Measurements from ENCODE around the gene GOLGA5.
"Not testable (repeated sequence)": the region's sequence is repeated elsewhere in the genome, so short reads cannot be mapped to it uniquely, and the experiment has no call there.

Gene GOLGA5

DNA sequence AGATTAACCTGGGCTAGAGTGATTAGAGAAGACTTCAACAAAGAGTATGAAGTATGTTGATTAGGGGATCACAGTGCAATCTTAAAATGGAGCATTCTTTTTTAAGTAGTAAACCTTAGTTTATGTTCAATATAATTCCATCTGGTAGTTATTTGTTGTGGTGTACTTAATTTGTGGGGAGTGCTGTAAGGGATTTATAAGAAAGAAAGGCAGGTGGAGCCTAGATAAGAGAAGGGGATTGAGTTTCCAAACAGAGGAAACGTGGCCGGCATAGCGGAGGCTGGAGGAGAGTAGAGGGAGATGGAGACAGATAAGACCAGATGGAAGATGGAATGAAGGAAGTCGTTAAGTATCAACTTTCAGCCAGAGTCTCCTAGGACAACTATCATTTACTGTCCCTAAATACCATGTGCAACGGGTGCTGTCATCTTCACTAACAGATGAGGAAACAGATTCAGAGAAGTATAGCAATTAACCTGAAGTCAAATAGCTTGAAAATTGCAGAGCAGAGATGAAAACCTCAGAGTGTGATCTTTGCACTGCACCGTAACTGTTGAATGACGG, 38.1 kb downstream of the GOLGA5 start:
- DNase-seq, result peak; percentile 12

DNA sequence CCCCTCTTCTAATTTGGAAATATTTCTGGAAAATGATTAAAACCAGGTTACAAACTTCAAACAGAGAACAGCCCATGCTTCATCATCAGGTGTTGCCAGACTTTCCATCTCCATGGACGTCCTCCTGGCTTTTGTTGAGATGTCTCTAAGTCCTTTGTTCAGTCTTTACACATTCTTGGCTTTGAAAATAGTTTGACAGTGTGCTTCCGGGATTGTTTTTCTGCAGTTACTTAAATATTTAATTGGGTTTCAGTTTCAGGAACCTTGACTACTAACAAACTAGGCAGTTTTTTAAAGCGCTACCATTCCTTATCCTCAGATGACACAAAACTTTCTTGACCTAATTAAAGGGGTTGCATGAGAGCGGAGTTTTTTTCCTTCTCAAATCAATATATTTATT, 47.8 kb downstream of the GOLGA5 start:
- no peak for DNase-seq

DNA sequence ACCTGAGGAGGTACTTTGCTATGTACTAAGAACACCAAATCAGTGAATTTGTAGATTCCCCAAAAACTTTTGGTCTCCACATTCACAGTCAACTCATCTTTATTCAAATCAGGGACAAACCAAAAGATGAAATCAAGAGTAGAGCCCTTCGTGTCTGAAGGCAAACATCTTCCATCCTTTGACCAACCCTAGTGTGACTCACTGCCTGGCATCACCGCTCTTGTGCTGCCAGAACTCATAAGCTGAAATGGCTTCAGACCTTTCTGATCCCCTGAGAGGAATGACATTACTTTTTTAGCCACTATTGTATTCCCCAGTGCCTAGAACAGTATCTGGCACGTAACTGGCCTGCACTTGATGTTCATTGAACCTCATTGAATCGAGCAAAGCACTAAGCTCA, 50.1 kb downstream of the GOLGA5 start:
- no peak for DNase-seq

DNA sequence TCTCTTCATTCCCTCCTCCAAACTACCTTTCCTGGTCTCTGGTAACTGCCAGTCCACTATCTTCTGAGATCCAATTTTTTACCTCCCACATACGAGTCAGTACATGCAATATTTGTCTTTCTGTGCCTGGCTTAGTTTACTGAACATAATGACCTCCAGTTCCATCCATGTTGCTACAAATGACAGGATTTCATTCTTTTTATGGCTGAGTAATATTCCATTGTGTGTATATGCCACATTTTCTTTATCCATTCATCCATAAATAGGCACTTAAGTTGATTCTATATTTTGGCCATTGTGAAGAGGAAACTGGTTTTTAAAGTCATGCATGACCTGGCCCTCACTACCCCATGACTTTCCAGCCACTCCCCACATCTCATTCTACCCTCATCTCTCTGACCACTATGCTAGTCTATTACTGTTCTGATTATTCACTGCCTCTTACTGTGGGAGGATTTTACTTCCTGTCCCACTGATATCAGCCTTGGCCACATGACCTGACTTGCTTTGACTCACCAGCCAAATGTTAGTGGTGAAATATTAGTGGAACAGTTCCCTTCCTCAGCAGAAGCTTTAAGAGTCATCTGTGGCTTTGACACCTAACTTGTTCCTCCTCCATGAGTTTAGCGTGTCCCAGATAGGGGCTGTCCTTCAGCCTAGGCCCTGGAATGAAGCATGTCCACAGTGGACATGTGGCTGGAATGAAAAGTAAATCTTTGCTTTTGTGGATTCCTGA, 52.2 kb downstream of the GOLGA5 start:
- DNase-seq, result peak; percentile 13

DNA sequence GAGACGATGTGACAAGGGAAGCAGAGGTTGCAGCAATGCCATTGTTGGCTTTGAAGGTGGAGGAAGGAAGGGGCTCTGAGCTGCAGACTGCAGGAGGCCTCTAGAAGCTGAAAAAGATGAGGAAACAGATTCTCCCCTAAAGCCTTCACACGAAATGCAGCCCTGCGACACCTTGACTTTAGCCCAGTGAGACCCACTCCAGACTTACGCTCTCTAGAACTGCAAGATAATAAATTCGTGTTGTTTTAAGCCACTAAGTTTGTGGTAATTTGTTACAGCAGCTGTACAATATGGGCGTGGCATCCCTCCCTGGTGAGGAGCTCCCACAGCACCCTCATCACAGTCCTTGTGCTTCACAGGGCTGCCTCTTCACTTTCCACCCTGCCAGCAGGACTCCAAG, 53.2 kb downstream of the GOLGA5 start:
- no peak for DNase-seq

DNA sequence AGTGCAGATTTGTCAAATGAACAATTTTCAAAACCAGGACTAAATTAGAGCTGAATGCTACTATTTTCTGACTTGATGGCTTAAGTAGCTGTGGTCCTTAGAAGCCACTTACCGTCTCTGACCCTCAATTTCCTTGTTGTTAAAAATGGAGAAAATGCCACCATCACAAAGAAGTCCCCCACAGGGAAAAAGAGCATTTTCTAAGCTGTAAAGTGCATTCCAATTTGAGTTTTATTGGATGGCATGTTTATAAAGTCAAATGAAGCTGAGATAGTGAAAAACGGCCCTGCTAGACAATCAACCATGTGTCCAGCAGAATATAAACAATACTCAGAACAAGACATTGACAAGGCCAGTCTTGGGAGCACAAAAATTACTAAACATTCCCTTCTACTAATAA, 53.6 kb downstream of the GOLGA5 start:
- no peak for DNase-seq

DNA sequence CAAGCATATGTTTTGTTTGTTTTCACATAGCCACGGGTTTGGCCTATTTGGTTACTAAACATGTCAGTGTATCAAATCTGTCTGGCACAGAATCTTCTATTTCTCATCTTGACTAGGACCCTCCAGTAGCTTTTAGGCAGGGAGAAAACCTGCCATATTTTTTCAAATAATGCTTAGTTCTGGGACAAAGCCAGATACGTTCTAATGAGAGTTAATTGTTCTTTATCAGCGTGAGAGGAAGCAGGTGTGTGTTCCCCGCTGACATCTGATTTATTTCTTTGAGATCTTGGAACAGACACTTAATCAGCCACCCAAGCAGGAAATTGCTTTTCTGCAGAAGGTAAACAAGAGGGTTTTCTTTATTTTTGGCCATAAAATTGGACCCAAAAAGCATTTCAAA, 54.8 kb downstream of the GOLGA5 start:
- no peak for DNase-seq

DNA sequence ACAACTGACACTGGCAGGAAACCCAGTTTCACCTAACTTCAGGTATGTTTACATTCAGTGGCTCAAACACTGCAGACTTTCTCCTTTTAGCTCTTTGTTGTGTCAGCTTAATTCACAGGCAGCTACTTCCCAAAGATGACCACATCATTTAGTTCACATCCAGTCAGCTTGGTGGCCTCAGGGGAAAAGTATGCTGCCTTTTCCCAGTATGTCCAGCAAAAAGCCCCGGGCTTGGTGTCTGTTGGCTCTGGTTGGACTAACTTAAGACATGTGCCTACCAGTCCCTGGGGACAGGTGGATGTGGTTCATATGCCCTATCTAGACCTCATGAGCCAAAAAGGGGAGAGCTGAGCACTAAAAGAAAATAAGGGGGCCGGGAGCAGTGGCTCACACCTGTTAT, 56.4 kb downstream of the GOLGA5 start:
- no peak for DNase-seq

DNA sequence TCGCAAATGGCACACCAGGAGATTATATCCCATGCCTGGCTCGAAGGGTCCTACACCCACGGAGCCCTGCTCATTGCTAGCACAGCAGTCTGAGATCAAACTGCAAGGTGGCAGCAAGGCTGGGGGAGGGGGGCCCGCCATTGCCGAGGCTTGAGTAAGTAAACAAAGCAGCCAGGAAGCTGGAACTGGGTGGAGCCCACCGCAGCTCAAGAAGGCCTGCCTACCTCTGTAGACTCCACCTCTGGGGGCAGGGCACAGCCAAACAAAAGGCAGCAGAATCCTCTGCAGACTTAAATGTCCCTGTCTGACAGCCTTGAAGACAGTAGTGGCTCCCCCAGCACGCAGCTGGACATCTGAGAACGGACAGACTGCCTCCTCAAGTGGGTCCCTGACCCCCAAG, 59.0 kb downstream of the GOLGA5 start:
- DNase-seq, result not testable (repeated sequence)

DNA sequence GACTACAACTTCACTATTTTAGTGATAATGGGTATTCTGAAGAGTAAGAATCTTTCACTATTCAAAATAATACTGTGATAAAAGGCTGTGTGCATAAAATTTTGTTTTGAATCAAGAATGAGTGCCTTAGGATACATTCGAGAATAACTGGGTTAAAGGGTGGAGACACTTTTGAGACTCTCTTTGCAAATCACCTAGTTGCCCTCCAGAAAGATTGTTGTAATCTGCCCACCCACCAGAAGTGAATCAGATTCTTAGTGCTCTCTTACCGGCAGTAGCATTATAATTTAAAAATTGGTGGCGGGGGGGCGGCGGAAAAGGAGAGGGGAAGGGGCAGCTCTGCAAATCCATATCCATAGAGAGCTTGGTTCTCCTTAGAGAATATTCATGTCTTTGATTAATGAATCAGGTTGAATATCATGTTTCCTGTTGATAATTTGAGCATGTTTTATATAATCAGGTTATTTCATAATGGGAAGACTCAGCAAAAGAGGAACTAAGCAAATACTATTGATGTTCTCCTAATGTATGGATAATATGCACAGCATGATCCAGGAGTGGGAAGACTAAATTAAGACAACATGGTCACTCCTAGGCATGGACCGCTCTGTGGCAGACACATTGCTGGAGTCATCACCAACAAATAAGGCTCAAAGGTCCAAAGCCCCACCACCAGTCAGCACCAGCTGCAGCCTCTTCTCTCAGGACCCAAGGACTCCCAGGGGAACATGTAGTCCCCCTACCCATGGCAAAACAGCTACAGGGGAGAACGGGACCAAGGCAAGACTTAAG, 66.1 kb downstream of the GOLGA5 start:
- DNase-seq, result no peak

DNA sequence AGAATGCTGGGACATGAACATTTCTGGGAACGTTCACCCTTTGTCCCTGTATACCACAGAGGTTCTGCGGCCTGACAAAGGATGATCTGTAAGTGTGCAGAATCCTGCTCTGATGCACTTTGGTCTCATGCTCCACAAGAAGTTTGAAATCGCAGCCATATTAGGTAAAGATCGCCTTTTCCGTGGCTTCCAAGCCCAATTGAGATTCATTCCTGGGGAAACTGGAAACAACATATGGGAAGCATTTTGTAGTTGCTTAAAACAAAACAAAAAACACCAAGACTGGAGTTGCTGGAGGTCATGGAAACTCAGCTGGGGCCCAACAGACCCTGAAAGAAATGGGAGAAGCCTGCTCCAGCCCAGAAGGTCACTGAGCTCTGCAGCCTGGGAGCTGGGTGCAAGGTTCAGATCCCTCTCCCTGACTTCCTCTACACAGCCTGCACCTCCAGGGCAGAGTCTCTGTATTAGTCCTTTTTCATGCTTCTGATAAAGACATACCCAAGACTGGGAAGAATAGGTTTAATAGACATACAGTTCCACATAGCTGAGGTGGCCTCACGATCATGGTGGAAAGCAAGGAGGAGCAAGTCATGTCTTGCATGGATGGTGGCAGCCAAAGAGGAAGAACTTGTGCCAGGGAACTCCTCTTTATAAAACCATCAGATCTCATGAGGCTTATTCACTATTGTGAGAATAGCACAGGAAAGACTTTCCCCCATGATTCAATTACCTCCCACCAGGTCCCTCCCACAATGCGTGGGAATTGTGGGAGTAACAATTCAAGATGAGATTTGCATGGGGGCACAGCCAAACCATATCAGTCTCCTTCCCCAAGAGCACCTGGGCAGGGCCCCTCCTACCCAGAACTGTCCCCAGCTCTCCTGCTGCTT, 68.0 kb downstream of the GOLGA5 start:
- no peak for DNase-seq

DNA sequence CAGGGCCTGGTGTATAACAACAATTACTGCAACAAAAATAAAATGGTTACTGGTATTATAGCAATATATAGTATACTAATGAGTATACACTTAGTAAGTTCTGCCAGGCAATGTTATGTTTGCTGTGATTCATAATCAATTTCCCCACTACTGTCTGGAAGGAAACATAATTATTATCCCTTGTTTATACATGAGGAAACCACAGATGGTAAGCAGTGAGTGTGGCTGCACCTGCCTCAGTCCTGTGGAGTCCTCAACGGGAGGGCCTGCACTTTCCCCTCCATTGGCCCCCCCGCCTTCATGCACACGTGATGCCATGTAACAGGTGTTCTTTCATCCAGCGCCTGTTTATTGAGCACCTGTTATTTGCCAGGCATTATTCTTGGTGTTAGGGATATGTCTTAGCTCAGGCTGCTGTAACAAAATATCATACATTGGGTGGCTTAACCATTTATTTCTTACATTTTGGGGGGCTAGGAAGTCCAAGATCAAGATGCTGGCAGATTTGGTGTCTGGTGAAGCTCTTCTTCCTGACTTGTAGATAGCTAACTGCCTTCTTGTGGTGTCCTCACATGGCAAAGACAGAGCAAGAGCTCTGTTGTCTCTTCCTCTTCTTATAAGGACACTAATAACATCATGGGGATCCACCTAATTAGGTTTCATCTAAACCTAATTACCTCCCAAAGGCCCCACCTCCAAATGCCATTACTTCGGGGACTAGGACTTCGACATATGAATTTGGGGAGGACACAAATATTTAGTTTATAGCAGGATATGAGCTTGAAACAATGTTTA, 69.4 kb downstream of the GOLGA5 start:
- DNase-seq, result no peak

DNA sequence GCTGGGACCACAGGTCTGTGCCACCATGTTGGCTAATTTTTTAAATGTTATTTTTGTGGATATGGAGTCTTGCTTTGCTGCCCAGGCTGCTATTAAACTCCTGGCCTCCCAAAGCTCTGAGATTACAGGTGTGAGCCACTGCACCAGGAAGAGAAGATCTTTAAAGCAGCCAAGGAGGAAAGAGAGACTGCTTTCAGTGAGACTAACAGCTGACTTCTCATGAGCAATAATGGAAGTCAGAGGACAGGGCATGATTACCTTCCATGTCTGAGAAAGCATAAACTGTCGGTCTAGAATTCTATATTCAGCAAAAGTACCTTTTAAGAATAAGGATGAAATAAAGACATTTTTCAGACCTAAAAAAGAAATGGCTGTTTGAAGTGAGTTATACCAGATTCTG, 71.6 kb downstream of the GOLGA5 start:
- DNase-seq, result no peak

DNA sequence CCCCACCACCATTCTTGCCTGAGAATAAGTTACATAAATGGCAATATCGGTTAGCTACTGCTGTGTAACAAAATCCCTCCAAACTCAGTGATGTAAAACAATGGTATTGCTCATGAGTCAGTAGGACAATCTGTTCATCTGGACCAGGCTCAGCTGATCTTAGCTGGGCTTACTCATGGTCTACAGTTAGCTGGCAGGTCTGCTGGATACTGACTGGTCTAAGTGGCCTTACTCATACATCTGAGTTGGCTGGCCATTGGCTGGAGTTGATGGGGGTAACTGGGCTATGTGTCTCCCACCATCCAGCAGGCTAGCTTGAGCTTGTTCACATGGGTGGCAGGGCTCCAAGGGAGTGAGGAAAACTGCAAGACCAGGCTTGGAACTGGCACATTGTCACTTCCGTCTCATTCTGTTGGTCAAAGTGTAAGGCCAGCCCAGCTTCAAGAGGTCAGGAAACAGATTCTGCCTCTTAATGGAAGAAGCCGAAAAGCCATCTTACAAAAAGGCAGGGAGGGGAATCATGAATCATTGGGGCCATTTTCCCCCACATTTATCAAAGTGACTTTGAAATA, 72.2 kb downstream of the GOLGA5 start:
- no peak for DNase-seq

DNA sequence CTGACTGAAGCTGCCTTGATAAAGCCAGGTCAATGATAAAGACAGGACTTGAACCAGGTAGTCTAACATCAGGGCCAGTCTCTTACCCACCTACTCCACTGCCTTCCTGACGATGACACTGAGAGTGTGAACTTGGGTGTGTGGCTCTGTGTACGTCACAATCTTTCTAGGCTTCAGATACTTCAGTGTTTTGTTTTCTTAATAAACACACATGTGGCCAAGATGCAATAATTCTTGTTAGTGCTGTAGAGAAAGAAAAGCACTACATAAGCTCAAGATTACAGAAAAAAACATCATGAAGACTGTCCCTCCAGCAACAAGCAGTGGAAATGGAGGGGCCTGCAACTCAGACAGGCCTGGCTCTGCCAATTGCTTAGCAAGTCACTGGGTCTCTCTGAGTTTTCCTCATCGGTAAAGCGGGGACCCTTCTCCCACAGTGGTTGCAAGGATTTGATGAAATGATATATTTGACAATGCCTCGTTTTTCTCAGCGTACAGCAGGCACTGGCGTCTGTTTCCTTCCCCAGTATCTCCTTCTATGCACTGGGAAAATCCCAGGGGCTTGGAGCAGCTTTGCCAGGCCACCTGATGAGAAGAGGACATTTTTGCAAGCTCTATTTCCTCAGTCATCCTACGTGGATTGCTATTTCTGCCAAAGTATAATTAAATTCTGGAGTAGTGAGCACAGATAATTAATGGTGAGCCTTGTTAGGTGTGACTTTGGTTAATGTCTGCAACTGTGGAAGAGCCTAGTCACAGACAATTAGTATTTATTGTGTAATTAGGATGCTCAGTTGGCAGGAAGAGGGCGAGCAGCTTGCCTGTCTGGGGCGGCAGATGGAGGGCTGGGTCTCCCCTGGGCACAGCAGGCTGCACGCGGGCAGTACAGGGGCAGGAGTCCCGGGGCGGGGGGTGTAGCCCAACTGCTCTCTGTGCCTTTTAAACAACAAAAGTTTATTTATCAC, 73.1 kb downstream of the GOLGA5 start:
- DNase-seq, result no peak

DNA sequence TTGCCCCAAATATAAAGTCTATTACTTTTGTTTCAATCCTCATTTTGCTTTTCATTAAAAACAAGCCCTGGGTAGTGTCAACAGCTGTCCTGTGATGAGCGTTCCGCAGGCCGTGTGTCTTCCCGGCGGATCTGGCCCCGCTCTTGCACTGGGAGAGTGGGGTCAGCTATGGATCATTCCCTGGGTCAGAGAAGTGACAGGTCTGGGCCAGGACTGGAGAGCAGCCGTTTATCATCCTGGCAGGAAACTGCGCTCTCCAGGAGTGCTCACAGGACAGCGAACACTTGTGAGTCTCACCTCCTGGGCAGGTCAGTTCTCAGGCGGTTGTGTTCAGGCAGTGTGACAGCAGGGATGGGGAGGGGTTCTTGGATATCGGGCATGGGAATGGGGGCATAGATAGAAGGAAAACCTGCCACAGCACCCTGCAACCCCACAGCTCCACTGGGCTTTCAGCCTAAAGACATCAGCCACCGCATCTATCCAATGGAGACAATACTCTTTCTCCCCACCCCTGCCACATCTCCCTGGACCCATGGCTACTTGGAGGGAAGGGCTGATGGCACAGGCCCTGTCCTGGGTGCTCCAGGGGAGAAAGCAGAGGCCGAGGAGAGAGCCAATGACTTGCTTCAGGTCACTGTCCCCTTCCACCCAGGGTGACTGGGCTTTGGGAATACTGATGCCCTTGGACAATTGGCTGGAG, 81.0 kb downstream of the GOLGA5 start:
- no peak for DNase-seq

DNA sequence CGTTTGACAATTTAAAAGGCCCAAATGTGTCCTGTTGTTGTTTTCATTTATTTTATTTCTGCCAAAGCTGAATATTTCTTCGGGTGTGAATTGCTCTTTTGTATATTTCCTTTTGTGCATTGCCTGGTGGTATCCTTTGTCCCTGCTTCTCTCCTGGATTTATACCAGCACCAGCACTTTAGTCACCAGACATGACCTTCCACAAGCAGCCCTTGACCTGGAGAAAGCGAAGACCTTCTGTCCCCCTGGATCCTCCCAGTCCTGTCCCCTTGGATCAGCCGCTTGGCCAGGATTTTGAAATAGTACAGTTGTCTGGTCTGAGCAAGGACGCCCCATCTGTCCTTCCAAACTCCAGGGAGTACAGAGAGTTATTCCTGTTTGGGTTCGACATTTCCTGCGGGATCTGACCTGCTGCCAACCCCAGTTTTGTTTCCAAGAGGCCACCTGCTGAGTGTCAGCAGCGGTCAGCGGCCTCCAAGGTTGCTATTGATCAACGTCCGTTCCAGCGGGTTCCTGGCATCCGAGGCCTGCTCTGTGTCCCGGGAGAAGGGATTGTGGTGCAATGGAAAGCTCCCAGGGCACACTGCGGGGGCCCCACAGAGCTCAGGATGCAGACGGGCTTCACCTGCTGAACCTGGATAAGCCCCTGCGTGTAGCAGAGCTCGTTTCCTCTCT, 83.8 kb downstream of the GOLGA5 start:
- DNase-seq, result no peak

DNA sequence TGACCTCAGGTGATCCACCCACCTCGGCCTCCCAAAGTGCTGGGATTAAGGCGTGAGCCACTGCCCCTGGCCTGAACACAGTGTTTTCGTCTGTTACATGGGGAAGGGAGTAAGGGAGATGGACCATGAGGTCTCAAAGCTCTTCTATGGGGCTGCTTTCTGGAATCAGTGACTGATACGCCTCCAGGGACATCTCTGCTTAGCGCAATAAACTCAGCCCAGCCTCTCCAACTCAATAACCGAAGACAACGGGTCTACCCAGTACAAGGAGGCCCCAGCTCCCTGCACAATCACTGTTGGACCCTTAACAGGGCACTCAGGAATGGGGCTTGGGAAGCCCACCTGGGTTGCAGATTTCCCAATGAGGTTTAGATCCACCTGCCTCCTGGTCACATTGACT, 86.2 kb downstream of the GOLGA5 start:
- DNase-seq, result no peak

DNA sequence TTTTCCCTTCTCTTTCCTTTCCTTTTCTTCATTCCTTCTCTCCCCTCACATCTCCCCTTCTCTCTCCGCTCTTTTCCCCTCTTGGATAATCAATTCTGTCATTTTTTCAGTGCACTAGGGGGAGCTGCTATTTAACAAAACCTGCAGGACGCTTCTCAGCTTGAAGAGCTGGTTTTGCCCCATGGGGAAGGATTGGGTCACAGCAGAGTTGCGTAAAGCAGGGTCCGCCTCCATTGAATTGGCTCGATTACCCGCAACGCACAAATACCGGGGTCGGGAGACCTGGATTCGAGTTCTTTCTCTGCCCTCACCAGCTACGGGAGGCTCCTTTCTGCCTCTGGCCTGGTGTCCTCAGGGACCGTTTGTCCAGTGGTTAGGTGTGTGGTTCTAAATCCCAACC, 86.7 kb downstream of the GOLGA5 start:
- DNase-seq, result no peak

DNA sequence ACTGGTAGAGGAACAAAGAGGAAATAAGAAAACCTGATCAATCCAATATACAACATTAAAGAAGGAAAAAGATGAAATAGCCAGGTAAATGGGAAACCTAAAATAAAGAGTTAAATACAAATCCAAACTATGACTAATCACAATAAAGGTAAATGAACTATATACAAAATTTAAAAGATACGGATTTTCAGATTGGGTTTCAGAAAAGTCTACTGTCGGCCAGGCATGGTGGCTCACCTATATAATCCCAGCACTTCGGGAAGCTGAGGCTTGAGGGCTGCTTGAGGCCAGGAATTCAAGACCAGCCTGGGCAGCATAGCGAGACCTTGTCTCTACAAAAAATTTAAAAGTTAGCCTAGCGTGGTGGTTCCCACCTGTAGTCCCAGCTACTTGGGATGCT, 89.0 kb downstream of the GOLGA5 start:
- DNase-seq, result no peak
